Activated CD4-positive, alpha-beta T cell treated with anti-CD3 and anti-CD28 coated beads, Interleukin-2, amount 50 U/mL, for 1 hour (primary cell): Measurements from ENCODE around the gene OR2G6.

Experiments used
- DNase-seq: peaks from one replicate; pipeline ENCODE4 v3.0.0-alpha.2; 2020

OR2G6 gene

GRCh38 chr1:248576260-248576980 lies 68.5 kb downstream of the OR2G6 start:
- DNase-seq = no peak
